SU-DHL-6 (cell line): ENCODE data around the gene ATP5MG.

Experiments
- CTCF ChIP-seq: fragments of 200-600 bp; sonication (generic); IDR thresholded peaks from one replicate; pipeline ENCODE4 v1.5.1; 2017; ENCODE audit warnings: antibody characterized with exemption, mild to moderate bottlenecking, low read length, moderate library complexity; ENCODE audit not compliant: insufficient read depth, poor library complexity, severe bottlenecking
- EZH2phosphoT487 ChIP-seq: fragments of 200-600 bp; sonication (generic), shearing (Covaris generic); conservative IDR thresholded peaks from 2 replicates; pipeline ENCODE4 v1.6.1; 2018; ENCODE audit warnings: mild to moderate bottlenecking, antibody characterized with exemption, low read length, moderate library complexity, mixed read lengths

- TF ChIP-seq CTCF (no peak), EZH2phosphoT487 (no peak)
Observed at GRCh38 chr11:118380571-118380970, 20.8 kb upstream of the ATP5MG start.
